ENCODE results near the gene MAST4.
A peak's percentile ranks its signal among the peaks of the same experiment; 100 is the strongest.

Gene MAST4

GRCh38 chr5:66722686-66723085 lies 126.5 kb downstream of the MAST4 start:
- no peak overlapping the region for H3K4me3 ChIP-seq (replicated peaks; ENCODE audit: low read depth, low read length)
- H3K36me3 ChIP-seq (ENCODE audit: control insufficient read depth, insufficient read depth, low read length), result no peaks in the 10 kb centered on the region

GRCh38 chr5:66724349-66725139 lies 128.4 kb downstream of the MAST4 start:
- Histone ChIP-seq H3K27me3 (replicated peaks; ENCODE audit: control insufficient read depth, insufficient read depth, low read length) (no peaks in the 10 kb centered on the region), H3K36me3 (ENCODE audit: control insufficient read depth, insufficient read depth, low read length) (no peaks in the 10 kb centered on the region), H3K4me3 (replicated peaks; ENCODE audit: low read depth, low read length) (no peak overlapping the region)
- TF ChIP-seq CTCF (IDR thresholded peaks at IDR 0.05; ENCODE audit: insufficient read depth, low read length, poor library complexity, severe bottlenecking), result peak; percentile 31
- no peak for DNase-seq (ENCODE audit: extremely low read depth, insufficient read length)

More at GRCh38 chr5:66722686-66723085, 126.5 kb downstream of the MAST4 start:
- no peak for DNase-seq (ENCODE audit: extremely low read depth, insufficient read length)
- TF ChIP-seq CTCF (IDR thresholded peaks at IDR 0.05; ENCODE audit: insufficient read depth, low read length, poor library complexity, severe bottlenecking), result no peak
- no peaks in the 10 kb centered on the region for H3K27me3 ChIP-seq (replicated peaks; ENCODE audit: control insufficient read depth, insufficient read depth, low read length)

- Histone ChIP-seq H3K27me3 (replicated peaks; ENCODE audit: control insufficient read depth, insufficient read depth, low read length) (no peaks in the 10 kb centered on the region; the same call in 1 of the 2 replicates), H3K4me3 (replicated peaks; ENCODE audit: low read depth, low read length) (no peak overlapping the region), H3K36me3 (ENCODE audit: control insufficient read depth, insufficient read depth, low read length) (no peaks in the 10 kb centered on the region)
- no peak for DNase-seq (ENCODE audit: extremely low read depth, insufficient read length)
- no peak for TF ChIP-seq CTCF (IDR thresholded peaks at IDR 0.05; ENCODE audit: insufficient read depth, low read length, poor library complexity, severe bottlenecking)
Measured at GRCh38 chr5:66727630-66728029, 131.4 kb downstream of the MAST4 start.

GRCh38 chr5:66728049-66728448 lies 131.9 kb downstream of the MAST4 start:
- TF ChIP-seq CTCF (IDR thresholded peaks at IDR 0.05; ENCODE audit: insufficient read depth, low read length, poor library complexity, severe bottlenecking), result no peak
- Histone ChIP-seq H3K4me3 (replicated peaks; ENCODE audit: low read depth, low read length) (no peak overlapping the region), H3K27me3 (replicated peaks; ENCODE audit: control insufficient read depth, insufficient read depth, low read length) (no peaks in the 10 kb centered on the region; the same call in none of the 2 replicates), H3K36me3 (ENCODE audit: control insufficient read depth, insufficient read depth, low read length) (no peaks in the 10 kb centered on the region)
- DNase-seq (ENCODE audit: extremely low read depth, insufficient read length), result no peak

- no peak overlapping the region for H3K4me3 ChIP-seq (replicated peaks; ENCODE audit: low read depth, low read length)
- no peak for DNase-seq (ENCODE audit: extremely low read depth, insufficient read length)
- no peaks in the 10 kb centered on the region for H3K36me3 ChIP-seq (ENCODE audit: control insufficient read depth, insufficient read depth, low read length)
- TF ChIP-seq CTCF (IDR thresholded peaks at IDR 0.05; ENCODE audit: insufficient read depth, low read length, poor library complexity, severe bottlenecking), result no peak
- peaks cover 2% of the 10 kb centered on the region for H3K27me3 ChIP-seq (replicated peaks; ENCODE audit: control insufficient read depth, insufficient read depth, low read length)
Measured at GRCh38 chr5:66737096-66737495, 140.9 kb downstream of the MAST4 start.

All from GM06990 (cell line).